HG03045 (cell line): ENCODE data around the gene DCD.
A peak's percentile ranks its signal among the peaks of the same experiment; 100 is the strongest.
"Not testable (repeated sequence)": the region's sequence is repeated elsewhere in the genome, so short reads cannot be mapped to it uniquely, and the experiment has no call there.

Experiments used
- ATAC-seq: cut with Tn5 transposase; IDR thresholded peaks from one replicate; pipeline ENCODE4 v1.9.1; 2021; ENCODE audit warnings: mild to moderate bottlenecking, moderate library complexity; ENCODE audit not compliant: unreplicated experiment

Gene DCD

DNA sequence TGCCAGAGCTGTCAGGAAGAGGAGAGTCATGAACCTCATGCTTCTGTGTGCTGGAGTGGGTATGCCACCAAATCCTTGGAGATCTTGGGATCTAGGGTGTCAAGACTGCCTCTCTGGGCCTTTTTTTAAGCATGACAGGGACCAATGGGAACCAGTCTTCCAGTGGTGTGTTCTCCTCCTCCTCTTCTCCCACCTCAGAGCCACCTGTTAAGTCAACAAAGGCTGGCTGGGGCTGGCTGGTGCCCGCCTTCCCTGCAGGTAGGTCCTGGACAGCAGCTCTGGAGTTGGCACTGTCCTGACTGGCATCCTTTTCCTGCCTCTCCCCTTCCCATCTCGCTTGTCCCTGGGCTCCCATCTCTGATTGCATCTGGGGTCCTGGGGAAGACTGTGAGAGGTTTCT lies at the start of gene DCD:
Gene DCD, minus strand, starts transcription at position 101 of the 400 bp plus-strand sequence. Its CDS starts 62 bp downstream, at position 39.
- ATAC-seq = no peak

GRCh38 chr12:54697851-54698250 lies 49.7 kb upstream of the DCD start:
- ATAC-seq = no peak

DNA sequence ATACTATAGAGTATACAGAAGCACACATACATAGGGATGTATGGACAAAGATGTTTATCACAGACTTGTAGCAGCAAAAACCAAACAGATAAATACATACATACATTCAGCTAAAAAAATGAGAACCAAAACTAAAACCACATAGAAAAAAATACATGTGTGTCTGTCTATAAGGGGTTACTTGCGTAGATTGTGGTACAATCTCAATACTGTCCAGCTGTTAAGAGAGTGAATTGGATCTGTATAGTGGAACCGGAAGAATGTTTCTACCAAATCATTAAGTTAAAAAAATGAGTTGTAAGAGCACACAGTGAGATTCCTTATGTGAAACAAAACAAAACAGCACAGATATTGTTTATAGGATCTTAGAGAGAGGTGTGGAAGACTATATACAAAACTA lies 44.2 kb upstream of the DCD start:
- ATAC-seq = no peak

DNA sequence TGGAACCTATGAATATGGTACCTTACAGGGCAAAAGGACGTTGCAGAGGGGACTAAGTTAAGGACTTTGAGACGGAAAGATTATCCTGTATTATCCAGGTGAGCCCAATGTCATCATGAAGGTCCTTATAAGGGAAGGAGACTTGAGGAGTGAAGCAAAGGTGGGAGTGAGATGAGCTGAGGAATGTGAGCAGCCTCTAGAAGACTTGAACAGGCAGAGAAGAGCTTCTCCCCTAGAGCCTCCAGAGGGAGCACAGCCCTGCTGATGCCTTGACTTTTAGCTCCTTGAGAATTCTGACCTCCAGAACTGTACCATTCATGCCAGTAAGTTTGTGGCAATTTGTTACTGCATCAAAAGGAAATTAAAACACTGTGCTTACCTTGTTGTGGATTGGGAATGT lies 41.8 kb upstream of the DCD start:
- ATAC-seq = no peak

DNA sequence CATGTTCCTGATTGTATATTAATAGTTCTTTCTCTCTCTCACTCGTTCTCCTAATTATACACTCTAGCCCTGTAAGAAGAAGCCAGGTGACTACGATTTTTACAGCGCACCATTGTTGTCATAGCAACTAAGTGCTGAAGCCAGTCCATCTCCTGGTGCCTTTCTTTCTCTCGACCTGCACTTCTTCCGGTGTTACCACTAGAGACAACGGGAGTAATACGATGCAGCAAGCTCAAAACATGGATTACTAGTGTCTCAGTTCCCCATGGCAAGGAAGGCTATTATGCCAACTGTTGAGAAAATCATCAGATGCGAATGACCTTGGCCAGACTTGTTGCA lies 40.8 kb upstream of the DCD start:
- no peak for ATAC-seq

DNA sequence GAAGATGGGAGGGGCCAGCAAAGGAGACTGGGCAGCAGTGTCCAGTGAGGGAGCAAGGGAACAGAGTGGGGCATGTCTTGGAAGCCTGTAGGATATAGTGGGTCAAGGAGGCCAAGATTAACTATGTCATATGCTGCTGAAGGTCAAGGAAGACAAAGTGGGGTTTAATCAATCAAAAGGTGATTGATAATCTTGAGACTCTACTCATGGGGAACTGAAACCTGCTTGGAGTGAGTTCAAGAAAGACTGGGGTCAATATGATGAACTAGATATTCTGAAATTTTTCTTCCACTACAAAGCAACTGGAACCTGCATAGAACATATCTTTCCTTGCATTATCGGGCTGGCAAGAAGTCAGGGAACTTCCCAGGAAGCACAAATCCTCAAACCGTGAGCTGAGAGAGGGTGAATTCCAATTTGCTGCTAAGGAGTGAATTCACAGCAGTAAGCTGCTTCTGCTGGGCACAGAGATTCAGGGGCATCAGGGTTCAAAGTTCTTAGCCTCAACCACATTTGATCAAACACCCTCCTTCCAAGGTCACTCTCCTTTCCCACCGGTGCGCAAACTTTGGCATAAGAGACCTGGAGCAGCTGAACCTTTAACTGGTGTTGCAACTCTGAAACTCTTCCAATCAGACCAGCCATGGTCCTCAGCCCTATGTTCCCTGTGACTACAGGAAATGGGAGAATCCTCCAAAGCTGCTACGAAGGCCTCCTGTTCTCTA lies 40.3 kb upstream of the DCD start:
- no peak for ATAC-seq

GRCh38 chr12:54684636-54685630 lies 36.8 kb upstream of the DCD start:
- no peak for ATAC-seq

GRCh38 chr12:54683398-54683797 lies 35.2 kb upstream of the DCD start:
- ATAC-seq = no peak

GRCh38 chr12:54682674-54683073 lies 34.5 kb upstream of the DCD start:
- ATAC-seq = no peak

- ATAC-seq = no peak
These were observed 32.2 kb upstream of the DCD start for GRCh38 chr12:54680374-54680773.

DNA sequence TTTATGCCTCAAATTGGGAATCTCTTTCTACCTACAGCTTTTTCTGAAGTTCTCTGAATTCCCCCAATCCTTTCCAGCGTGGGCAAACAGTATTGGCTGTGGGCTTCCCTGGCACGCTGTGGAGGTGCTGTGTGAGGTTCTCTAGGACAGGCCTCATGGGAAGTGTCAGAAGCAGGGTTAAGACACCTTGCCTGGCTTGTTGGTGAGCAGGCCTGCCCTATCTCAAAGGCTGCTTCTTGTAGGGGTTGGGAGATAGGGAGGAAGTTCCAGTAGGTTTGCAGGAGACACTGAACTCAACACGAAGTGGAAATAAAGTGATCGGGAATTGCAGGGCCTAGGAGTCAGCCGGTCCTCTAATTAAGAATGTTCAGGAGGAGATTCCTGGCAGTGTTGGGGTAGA lies 30.0 kb upstream of the DCD start:
- ATAC-seq = no peak

GRCh38 chr12:54667945-54668344 lies 19.8 kb upstream of the DCD start:
- ATAC-seq = no peak

DNA sequence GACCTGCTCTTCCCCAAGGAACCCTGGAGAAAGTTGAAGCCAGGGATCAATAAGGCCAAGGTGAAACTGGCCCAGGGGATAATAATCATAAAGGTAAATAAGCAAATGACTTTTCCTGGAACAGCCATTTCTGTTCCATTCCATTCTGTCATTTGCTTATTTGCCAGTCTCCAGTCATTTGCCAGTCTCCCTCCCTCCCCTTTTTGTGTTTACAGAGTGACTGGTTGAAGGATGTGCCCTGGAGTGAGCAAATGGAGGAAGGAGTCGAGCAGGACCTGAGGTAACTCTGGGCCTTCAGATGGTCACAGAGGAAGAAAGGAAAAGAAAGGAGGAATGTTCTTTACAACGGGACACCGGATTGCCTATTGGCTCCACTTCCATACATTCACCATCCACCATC lies 17.8 kb upstream of the DCD start:
- ATAC-seq = no peak

DNA sequence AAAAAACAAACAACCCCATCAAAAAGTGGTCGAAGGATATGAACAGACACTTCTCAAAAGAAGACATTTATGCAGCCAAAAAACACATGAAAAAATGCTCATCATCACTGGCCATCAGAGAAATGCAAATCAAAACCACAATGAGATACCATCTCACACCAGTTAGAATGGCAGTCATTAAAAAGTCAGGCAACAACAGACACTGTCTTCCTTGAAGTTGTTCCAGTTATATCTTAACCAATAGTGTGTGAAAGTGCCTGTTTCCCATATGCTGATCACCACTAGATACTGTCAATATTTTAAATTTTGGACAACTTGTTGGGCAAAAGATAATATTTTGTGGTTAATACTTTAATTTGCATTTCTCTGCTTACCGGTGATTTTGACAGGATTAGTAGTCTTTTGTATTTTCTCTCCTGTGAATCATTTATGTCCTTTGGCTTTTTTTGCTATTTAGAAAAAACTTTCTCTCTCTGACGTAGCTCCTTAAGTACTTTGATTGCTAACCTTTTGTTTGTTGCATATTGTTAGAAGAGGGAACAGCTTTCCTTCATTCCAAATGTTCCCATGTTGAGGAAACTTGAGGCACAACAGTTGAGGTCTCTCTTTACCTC lies 17.0 kb upstream of the DCD start:
- not testable (repeated sequence) for ATAC-seq

DNA sequence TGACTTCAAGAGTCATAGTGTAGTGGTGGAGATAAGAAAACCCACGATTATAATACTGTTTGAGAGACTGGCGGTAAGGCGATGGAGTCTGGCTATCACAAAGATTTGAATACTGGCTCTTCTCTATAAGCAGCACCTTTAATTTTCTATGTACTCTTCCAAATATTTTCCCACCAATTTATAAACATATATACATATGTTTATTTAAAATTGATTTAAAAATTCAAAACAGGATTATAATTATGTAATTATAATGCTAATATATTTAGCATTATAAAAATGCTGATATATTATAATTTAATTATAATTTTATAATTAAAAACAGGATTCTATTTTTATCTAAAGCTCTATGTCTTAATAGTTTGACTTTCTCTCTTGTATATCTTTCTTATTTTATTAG lies 15.4 kb upstream of the DCD start:
- no peak for ATAC-seq

DNA sequence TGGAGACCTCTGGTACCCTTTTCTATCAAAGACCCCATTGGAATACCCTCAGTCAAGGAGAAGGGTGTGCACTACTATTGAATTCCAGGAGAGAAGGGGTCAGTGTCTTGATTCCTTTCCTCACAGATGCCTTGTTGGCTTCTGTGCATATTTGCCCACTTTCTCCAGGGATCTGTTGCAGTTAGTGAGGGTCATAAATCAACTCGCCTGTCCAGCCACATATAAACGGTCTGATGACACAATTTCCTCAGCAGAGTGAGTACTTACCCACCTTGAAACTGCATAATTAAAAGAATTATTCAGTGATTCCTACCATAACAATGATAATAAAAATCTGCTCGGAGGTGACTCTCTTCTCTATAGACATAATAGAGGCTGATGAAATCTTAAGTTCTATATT lies 13.9 kb upstream of the DCD start:
- no peak for ATAC-seq

GRCh38 chr12:54661048-54661447 lies 12.9 kb upstream of the DCD start:
- ATAC-seq = no peak

DNA sequence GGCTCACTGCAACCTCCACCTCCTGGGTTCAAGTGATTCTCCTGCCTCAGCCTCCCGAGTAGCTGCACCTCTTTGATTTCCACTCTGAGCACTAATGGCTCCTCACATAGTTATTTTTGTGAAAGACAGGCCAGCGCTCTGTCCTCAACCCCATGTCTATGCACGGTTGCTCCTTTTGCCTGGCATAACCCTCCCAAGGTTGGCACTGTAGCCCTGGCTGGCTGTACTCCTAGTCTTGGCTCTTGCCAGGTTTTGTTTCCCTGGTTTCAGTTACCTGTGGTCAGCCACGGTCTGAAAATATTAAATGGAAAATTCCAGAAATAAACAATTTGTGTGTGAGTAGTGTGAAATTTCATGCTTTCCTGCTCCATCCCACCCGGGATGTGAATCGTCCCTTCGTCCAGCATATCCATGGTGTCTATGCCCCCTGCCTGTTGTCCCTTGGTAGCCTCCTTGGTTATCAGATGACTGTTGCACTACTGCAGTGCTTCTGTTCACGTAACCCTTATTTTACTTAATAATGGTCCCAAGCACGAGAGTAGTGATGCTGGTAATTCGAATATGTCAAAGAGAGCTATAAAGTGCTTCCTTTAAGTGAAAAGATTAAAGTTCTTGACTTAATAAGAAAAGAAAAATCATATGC lies 12.3 kb upstream of the DCD start:
- ATAC-seq = no peak

- peak; percentile 69 for ATAC-seq
These were observed 10.4 kb upstream of the DCD start for GRCh38 chr12:54658306-54659264.

DNA sequence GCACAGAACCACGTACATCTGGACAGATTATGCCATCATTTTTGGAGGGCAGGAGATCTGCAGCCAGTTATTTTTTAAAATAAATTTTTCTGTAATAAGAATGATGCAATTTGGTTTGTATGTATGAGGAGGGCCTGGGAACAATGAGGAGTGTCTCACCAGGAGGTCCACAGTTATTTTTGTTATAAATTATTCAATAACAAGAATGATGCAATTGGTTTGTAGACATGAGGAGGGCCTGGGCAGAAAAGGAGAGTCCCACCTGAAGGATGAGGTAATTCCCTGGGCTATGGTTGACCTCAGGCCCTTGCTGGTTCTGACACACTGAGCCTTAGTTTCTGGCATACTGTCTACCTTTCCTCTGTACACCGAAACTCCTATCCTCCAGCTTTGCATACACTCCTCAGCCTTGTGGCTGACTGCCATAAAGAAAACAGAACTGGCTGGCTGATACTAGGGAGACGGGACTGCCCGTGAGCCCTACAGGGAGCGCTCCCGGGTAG lies 9.0 kb upstream of the DCD start:
- ATAC-seq = no peak
